HEK293 (cell line): ENCODE data around the gene SBK2.
A peak's percentile ranks its signal among the peaks of the same experiment; 100 is the strongest.

ENCODE experiments used
- EGR2 ChIP-seq: fragments of 450-650 bp; formaldehyde crosslinking; IDR thresholded peaks from 2 replicates; pipeline ENCODE4 v1.5.1; 2016; ENCODE audit warnings: low read depth, missing biosample characterization, missing genetic modification characterization
- GFI1B ChIP-seq: fragments of 450-650 bp; formaldehyde crosslinking; IDR thresholded peaks from 2 replicates; pipeline ENCODE4 v1.5.1; 2016; ENCODE audit warnings: missing biosample characterization, missing genetic modification characterization
- GLIS1 ChIP-seq: fragments of 450-650 bp; formaldehyde crosslinking; IDR thresholded peaks from 2 replicates; pipeline ENCODE4 v1.5.1; 2016; ENCODE audit warnings: missing biosample characterization, missing genetic modification characterization
- HOXA7 ChIP-seq: sonication (generic); formaldehyde crosslinking; IDR thresholded peaks from 2 replicates; pipeline ENCODE4 v1.8.1; 2022; ENCODE audit warnings: missing genetic modification reagents, borderline replicate concordance
- PATZ1 ChIP-seq: fragments of 450-650 bp; formaldehyde crosslinking; IDR thresholded peaks from 2 replicates; pipeline ENCODE4 v1.5.1; 2016; ENCODE audit warnings: missing biosample characterization, missing genetic modification characterization
- PRDM10 ChIP-seq: fragments of 450-650 bp; formaldehyde crosslinking; IDR thresholded peaks from 2 replicates; pipeline ENCODE4 v1.5.1; 2016; ENCODE audit warnings: missing biosample characterization, missing genetic modification characterization
- ZBTB11 ChIP-seq: fragments of 450-650 bp; formaldehyde crosslinking; conservative IDR thresholded peaks from 2 replicates; pipeline ENCODE4 v1.5.1; 2016; ENCODE audit warnings: low read depth, missing biosample characterization, missing genetic modification characterization
- ZNF248 ChIP-seq: fragments of 450-650 bp; formaldehyde crosslinking; IDR thresholded peaks from 2 replicates; pipeline ENCODE4 v1.5.1; 2017; ENCODE audit warnings: missing biosample characterization, missing genetic modification characterization
- ZNF571 ChIP-seq: fragments of 450-650 bp; formaldehyde crosslinking; IDR thresholded peaks from 2 replicates; pipeline ENCODE4 v1.5.0; 2017; ENCODE audit warnings: missing biosample characterization, missing genetic modification characterization
- ZNF707 ChIP-seq: fragments of 450-650 bp; formaldehyde crosslinking; IDR thresholded peaks from 2 replicates; pipeline ENCODE4 v1.5.1; 2016; ENCODE audit warnings: missing biosample characterization, missing genetic modification characterization
- ZNF785 ChIP-seq: fragments of 450-650 bp; formaldehyde crosslinking; IDR thresholded peaks from 2 replicates; pipeline ENCODE4 v1.5.1; 2016; ENCODE audit warnings: missing biosample characterization, missing genetic modification characterization
- TF ChIP-seq, protein P1 (sequence below): fragments of 450-650 bp; formaldehyde crosslinking; IDR thresholded peaks from 2 replicates; pipeline ENCODE4 v1.5.1; 2016; ENCODE audit warnings: missing biosample characterization, missing genetic modification characterization
- TF ChIP-seq, protein P2 (sequence below): fragments of 450-650 bp; formaldehyde crosslinking; IDR thresholded peaks from 2 replicates; pipeline ENCODE4 v1.5.1; 2016; ENCODE audit warnings: missing biosample characterization, missing genetic modification characterization

SBK2 gene

DNA sequence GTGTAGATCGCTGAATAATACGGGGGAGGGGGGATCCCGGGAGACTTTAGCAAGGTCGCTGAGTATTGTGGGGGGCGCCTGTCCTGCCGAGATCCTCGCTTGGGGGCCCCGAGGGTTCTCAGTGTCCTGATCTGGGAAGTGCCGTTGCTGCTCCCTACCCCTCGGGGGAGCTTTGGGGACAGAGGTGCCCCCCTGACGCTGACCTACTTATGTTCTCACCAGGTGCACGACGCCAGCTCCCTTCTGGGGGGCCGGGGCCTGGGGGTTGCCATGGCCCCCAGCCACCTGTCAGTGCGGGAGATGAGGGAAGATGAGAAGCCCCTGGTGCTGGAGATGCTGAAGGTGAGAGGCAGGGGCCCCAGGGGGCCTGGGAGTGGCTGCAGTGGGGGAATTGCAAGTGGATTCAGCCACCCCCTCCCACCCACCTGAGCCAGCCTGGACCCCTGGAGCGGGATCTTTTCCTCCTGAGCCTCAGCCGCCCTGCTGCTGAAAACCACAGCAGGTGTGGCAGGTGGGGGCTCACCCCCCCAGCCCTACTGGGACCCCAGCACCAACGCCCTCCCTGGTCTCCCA, 51.4 kb downstream of the SBK2 start (continued):
- no peak for TF ChIP-seq ZBTB11 (tag by site-specific recombination)
- TF ChIP-seq HOXA7 (CRISPR knock-in tag), result no peak
- TF ChIP-seq ZNF707, result no peak
- peak; percentile 98 for TF ChIP-seq GLIS1 (tag by site-specific recombination)
- peak; percentile 96 for TF ChIP-seq PRDM10 (tag by site-specific recombination)
- TF ChIP-seq ZNF571 (tag by site-specific recombination), result no peak
- TF ChIP-seq ZNF785 (tag by site-specific recombination), result no peak
- TF ChIP-seq GFI1B, result no peak
- TF ChIP-seq, protein P1, sequence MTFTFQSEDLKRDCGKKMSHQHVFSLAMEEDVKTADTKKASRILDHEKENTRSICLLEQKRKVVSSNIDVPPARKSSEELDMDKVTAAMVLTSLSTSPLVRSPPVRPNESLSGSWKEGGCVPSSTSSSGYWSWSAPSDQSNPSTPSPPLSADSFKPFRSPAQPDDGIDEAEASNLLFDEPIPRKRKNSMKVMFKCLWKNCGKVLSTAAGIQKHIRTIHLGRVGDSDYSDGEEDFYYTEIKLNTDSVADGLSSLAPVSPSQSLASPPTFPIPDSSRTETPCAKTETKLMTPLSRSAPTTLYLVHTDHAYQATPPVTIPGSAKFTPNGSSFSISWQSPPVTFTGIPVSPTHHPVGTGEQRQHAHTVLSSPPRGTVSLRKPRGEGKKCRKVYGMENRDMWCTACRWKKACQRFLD (tag by site-specific recombination), result no peak
- no peak for TF ChIP-seq ZNF248 (tag by site-specific recombination)
- no peak for TF ChIP-seq EGR2 (tag by site-specific recombination)
- TF ChIP-seq, protein P2, sequence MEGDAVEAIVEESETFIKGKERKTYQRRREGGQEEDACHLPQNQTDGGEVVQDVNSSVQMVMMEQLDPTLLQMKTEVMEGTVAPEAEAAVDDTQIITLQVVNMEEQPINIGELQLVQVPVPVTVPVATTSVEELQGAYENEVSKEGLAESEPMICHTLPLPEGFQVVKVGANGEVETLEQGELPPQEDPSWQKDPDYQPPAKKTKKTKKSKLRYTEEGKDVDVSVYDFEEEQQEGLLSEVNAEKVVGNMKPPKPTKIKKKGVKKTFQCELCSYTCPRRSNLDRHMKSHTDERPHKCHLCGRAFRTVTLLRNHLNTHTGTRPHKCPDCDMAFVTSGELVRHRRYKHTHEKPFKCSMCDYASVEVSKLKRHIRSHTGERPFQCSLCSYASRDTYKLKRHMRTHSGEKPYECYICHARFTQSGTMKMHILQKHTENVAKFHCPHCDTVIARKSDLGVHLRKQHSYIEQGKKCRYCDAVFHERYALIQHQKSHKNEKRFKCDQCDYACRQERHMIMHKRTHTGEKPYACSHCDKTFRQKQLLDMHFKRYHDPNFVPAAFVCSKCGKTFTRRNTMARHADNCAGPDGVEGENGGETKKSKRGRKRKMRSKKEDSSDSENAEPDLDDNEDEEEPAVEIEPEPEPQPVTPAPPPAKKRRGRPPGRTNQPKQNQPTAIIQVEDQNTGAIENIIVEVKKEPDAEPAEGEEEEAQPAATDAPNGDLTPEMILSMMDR (tag by site-specific recombination), result peak; percentile 62
- peak; percentile 82; the same call in 1 of the 2 replicates for TF ChIP-seq PATZ1
- TF ChIP-seq, all 188 proteins: peak for 6
